ENCODE measurements around the gene WNT5A.

DNA sequence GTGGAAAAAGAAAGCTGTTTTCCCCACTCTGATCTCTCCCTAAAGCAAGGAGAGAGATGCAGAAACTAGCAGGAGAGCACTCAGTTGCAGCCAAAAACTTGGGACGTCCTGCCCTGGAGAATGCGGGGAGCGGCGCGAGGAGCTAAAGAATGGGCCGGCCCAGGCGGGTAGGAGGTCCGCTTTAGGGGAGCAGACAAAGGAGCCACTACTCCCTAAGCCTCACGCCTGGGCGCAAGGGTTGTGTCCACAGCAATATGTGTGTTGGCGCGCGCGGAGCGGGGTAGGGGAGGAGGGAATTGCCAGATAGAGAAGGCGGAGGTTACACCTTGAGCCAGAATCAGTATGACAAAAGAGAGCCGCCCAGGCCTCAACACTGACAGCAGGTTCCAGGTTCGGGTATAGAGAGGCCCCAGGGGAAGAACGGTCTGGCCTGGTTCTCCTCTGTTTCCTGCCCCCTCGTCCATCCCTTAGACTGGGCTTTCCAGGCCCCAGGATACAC, 2.9 kb downstream of the WNT5A start:
- no peak for TF ChIP-seq POLR2AphosphoS5 (IDR thresholded peaks at IDR 0.05)
- no peak for TF ChIP-seq POLR2A (IDR thresholded peaks at IDR 0.05)
- TF ChIP-seq, protein P1, sequence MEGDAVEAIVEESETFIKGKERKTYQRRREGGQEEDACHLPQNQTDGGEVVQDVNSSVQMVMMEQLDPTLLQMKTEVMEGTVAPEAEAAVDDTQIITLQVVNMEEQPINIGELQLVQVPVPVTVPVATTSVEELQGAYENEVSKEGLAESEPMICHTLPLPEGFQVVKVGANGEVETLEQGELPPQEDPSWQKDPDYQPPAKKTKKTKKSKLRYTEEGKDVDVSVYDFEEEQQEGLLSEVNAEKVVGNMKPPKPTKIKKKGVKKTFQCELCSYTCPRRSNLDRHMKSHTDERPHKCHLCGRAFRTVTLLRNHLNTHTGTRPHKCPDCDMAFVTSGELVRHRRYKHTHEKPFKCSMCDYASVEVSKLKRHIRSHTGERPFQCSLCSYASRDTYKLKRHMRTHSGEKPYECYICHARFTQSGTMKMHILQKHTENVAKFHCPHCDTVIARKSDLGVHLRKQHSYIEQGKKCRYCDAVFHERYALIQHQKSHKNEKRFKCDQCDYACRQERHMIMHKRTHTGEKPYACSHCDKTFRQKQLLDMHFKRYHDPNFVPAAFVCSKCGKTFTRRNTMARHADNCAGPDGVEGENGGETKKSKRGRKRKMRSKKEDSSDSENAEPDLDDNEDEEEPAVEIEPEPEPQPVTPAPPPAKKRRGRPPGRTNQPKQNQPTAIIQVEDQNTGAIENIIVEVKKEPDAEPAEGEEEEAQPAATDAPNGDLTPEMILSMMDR (IDR thresholded peaks at IDR 0.05 in 8 of 11, conservative IDR thresholded peaks at IDR 0.05 in 3 of 11) = no peak

All from spleen (tissue), 7 donors.